OCI-M1 (cell line): Measurements from ENCODE around the gene TENM3.

Source experiments
- DNase-seq: peaks from one replicate; lab custom pipeline; 2025; lab: John Stamatoyannopoulos, UW

Gene TENM3

DNA sequence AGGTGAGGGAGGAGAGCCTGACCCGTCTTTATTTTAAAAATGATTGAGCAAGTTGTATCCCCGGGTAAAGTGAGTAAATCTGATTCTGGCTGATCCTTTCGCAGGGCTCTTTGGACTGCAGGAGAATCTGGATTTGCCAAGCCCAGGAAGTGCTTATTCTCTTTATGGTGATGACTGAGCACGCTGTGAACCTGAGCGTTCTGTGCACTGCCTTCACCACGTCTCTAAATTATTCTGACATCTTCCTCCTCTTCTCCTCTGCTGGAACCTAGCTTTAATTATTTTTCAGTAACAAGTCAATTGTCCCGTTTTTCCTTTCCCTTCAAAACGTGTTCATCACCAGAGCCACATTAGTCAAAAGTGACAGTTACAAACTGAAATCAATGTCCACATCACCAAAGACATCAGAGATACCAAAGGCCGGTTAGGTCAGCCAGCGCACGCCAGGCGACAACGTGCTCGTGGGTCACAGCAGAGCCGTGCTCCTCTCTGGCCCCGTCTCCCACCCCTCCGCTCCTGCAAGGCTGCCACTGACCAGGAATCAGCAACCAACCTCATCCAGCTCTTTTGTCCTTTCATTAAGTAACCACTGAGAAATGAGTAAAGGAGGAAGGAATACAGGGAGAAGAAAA lies 599.7 kb downstream of the TENM3 start:
- DNase-seq: no peak

DNA sequence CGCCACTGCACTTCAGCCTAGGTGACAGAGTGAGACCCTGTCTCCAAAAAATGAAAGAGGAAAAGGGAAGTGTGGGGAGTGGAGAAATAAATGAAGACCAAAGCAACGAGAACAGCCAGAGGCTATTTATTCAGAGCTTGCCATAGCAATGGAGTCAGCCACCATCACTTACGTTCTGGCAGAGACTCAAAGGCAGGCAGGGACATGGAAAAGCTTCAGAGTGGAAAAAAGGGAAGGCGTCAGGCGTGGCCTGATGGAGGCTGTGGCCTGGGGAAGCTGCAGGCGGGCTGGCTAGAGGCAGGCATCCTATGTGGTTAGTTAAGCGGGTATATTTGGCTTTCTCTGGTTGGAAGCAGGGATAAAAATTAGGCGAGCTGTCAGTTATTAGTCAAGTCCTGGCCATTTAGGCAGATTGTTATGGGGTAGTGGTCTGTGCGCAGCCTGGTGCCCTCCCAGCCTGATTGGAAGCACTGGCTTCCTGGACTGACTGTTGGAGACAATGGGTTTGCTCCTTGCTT lies 600.7 kb downstream of the TENM3 start:
- DNase-seq: no peak

- no peak for DNase-seq
These were observed 602.4 kb downstream of the TENM3 start for GRCh38 chr4:182845618-182846017.

- no peak for DNase-seq
These were observed 602.8 kb downstream of the TENM3 start for GRCh38 chr4:182846036-182846435.

DNA sequence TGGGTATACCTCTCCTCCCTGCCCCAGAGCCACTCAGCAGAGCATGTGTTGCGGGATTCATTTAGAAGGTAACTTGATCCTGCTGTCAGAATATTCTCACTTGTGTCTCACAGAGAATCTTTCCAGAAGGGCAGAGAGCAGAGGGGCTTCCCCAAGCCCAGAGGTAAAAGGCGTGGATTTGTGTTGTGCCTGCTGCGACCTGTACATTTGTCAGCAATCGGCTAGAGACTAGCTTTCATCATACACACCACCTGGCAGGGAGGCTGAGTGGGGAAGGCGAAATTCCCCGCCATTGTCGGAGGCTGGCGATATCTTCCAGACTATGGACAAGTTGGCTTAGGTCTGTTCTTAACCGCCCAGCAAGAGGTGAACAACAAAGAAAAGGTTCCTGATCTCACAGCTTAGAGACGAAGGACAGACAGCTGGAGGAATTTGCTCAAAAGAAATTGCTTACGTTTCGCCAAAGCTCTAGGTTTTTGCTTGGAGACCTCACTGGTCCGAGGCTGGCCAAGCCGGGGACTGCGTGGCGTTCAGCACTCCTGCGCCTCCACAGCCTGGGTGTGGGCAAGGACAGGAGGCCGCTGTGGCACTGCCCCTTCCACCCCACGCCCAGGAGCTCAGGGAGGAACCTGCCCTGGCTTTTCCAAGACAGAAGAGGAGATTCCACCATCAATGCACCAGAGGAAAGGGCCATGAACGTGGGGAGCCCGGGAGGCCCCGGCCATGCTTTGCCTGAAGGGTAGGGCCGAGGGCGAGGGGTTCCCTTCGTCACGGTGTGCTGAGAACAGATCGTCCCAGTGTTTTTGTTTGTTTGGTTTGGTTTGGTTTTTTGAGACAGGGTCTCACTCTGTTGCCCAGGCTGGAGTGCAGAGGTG lies 604.6 kb downstream of the TENM3 start:
- DNase-seq: no peak

DNA sequence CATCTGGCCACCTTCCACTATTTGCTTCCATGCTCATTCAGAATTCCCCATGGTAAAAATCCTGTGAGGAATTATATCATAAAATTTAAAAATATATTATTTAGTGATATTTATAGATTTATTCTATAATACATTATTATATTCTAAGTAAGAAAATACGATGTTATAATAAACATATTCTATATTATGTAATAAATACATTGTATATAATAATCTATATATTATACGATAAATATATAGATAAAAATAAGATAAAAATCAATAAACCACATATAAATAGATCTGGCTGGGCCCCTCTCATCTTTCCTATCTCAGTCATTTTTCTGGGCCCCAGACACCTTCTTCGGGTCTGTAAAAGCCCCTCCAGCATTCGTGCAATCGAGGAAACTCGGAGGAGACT lies 605.5 kb downstream of the TENM3 start:
- DNase-seq: no peak
